GM12872 (cell line): ENCODE measurements around the gene TAS2R10.

Experiments used
- TF ChIP-seq, protein P1 (sequence below): IDR thresholded peaks from 3 replicates; pipeline ENCODE4 v1.5.1; 2011; ENCODE audit warnings: low read depth, mild to moderate bottlenecking, low read length, moderate library complexity; ENCODE audit not compliant: insufficient read depth

Gene TAS2R10

DNA sequence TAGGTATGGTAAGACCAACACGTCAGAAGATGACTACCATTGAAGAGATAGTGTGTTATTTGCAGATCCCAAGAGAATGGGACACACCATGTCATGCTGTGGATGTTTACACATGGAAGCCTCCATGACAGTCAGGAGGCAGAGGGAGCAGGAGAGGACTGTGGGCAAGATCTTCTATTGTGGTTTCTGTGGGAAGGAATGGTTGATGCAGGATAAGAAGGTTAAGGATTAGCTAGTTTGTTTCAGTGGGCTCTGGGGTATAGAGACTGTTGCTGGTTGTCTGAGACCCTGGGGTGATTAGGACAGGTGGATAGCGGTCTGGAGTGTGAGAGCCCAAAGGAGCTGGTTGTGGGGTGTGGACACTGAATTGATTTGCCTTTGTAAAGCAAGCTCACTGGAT lies 47.1 kb downstream of the TAS2R10 start:
- TF ChIP-seq, protein P1, sequence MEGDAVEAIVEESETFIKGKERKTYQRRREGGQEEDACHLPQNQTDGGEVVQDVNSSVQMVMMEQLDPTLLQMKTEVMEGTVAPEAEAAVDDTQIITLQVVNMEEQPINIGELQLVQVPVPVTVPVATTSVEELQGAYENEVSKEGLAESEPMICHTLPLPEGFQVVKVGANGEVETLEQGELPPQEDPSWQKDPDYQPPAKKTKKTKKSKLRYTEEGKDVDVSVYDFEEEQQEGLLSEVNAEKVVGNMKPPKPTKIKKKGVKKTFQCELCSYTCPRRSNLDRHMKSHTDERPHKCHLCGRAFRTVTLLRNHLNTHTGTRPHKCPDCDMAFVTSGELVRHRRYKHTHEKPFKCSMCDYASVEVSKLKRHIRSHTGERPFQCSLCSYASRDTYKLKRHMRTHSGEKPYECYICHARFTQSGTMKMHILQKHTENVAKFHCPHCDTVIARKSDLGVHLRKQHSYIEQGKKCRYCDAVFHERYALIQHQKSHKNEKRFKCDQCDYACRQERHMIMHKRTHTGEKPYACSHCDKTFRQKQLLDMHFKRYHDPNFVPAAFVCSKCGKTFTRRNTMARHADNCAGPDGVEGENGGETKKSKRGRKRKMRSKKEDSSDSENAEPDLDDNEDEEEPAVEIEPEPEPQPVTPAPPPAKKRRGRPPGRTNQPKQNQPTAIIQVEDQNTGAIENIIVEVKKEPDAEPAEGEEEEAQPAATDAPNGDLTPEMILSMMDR, result no peak
